ENCODE measurements around the gene NSL1.

Gene NSL1

DNA sequence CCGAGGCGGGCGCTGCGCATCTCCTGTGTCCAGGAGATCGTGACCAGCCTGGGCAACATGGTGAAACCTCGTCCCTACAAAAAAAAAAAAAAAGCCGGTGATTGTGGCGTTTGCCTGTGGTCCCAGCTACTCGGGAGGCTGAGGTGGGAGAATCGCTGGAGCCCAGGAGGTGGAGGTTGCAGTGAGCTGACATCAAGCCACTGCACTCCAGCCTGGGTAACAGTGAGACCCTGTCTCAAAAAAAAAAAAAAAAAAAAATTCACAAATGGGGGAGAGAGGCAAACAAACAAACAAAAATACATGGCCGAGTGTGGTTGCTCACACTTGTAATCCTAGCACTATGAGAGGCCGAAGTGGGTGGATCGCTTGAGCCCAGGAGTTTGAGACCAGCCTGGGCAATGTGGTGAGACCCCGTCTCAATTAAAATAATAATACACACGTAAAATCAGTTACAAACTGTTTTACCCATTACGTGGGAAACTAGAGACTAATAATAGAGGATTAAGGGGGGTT is 875 bp upstream of the NSL1 start:
- Histone ChIP-seq H2BK5ac (ENCODE audit: low read depth, low read length, poor library complexity) (no peak overlapping the region), H3K23ac (ENCODE audit: low read length) (no peak overlapping the region), H2AFZ (ENCODE audit: insufficient read depth, low read length, poor library complexity) (peak overlapping the region; percentile 85), H4K12ac (ENCODE audit: low read depth, low read length) (peak overlapping the region; percentile 83), H4K91ac (ENCODE audit: low read depth, low read length) (no peak overlapping the region), H4K8ac (ENCODE audit: low read depth, low read length) (peak overlapping the region; percentile 96), H3K79me2 (ENCODE audit: control insufficient read depth, insufficient read depth, low read length, poor library complexity) (peaks cover 7% of the 10 kb centered on the region), H3K9me3 (ENCODE audit: insufficient read depth, low read depth, low read length) (no peaks in the 10 kb centered on the region), H3K18ac (ENCODE audit: low read length) (no peak overlapping the region), H3K27ac (ENCODE audit: low read depth, low read length) (peak overlapping the region; percentile 68), H3K9ac (ENCODE audit: low read length) (peak overlapping the region; percentile 92), H2AK5ac (ENCODE audit: low read length) (no peak overlapping the region), H2BK120ac (ENCODE audit: insufficient read depth, low read length, poor library complexity) (peak overlapping the region; percentile 78), H3K4me1 (ENCODE audit: control insufficient read depth in 1 of 2, insufficient read depth in 2 of 2, low read length in 2 of 2) (peaks cover 2% of the 10 kb centered on the region in 2 experiments), H3K27me3 (ENCODE audit: insufficient read depth, low read length) (no peaks in the 10 kb centered on the region), H3K36me3 (ENCODE audit: control insufficient read depth in 1 of 2, insufficient read depth in 2 of 2, low read length in 2 of 2) (no peaks in the 10 kb centered on the region), H3K4ac (ENCODE audit: low read depth, low read length) (no peak overlapping the region), H3K4me2 (ENCODE audit: low read length) (peak overlapping the region; percentile 97), H2BK12ac (ENCODE audit: low read length) (no peak overlapping the region), H3K79me1 (ENCODE audit: low read length) (peaks cover 9% of the 10 kb centered on the region), H3K4me3 (ENCODE audit: low read depth, low read length) (peak overlapping the region; percentile 88), H3K14ac (ENCODE audit: low read length) (peak overlapping the region; percentile 68)
- DNase-seq = no peak
- no CpG with 5 or more reads among the region's 16 CpGs for WGBS (ENCODE audit: extremely low coverage, insufficient coverage, insufficient read length)

DNA sequence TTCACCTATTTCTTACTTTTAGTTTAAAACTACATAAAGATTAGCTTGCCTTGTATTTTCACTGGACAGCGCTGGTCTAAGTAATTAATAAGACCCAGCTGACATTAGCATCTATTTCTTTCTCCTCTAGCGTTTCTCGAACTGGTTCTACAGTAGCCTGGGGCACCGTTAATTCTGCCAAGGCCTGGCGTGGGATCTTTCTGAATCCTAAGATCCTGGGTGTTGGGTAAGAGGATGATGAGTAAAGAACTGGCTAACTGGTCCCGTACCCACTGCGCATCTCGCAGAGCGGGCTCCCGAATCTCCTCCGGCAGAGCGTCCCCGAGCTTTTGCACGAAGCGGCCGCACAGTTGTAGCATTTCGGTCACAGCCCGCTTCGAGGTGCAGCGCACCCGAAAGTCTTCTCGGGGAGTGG is 309 bp downstream of the NSL1 start:
- Histone ChIP-seq H3K4me1 (ENCODE audit: control insufficient read depth in 1 of 2, insufficient read depth in 2 of 2, low read length in 2 of 2) (peaks cover 2% of the 10 kb centered on the region in 2 experiments), H3K23ac (ENCODE audit: low read length) (no peak overlapping the region), H3K9ac (ENCODE audit: low read length) (peak overlapping the region; percentile 74), H4K12ac (ENCODE audit: low read depth, low read length) (peak overlapping the region; percentile 86), H3K9me3 (ENCODE audit: insufficient read depth, low read depth, low read length) (no peaks in the 10 kb centered on the region), H3K27me3 (ENCODE audit: insufficient read depth, low read length) (no peaks in the 10 kb centered on the region), H3K18ac (ENCODE audit: low read length) (peak overlapping the region; percentile 83), H3K36me3 (ENCODE audit: control insufficient read depth in 1 of 2, insufficient read depth in 2 of 2, low read length in 2 of 2) (peaks cover 5% of the 10 kb centered on the region in 2 experiments), H2AK5ac (ENCODE audit: low read length) (no peak overlapping the region), H2BK120ac (ENCODE audit: insufficient read depth, low read length, poor library complexity) (peak overlapping the region; percentile 35), H3K4ac (ENCODE audit: low read depth, low read length) (peak overlapping the region; percentile 83), H3K27ac (ENCODE audit: low read depth, low read length) (no peak overlapping the region), H4K91ac (ENCODE audit: low read depth, low read length) (peak overlapping the region; percentile 53), H3K79me1 (ENCODE audit: low read length) (peaks cover 9% of the 10 kb centered on the region), H4K8ac (ENCODE audit: low read depth, low read length) (peak overlapping the region; percentile 94), H2AFZ (ENCODE audit: insufficient read depth, low read length, poor library complexity) (peak overlapping the region; percentile 89), H2BK5ac (ENCODE audit: low read depth, low read length, poor library complexity) (peak overlapping the region; percentile 45), H2BK12ac (ENCODE audit: low read length) (no peak overlapping the region), H3K4me3 (ENCODE audit: low read depth, low read length) (peak overlapping the region; percentile 88), H3K14ac (ENCODE audit: low read length) (peak overlapping the region; percentile 75), H3K4me2 (ENCODE audit: low read length) (peak overlapping the region; percentile 62), H3K79me2 (ENCODE audit: control insufficient read depth, insufficient read depth, low read length, poor library complexity) (peaks cover 7% of the 10 kb centered on the region)
- peak; percentile 83 to 91 for DNase-seq
- no CpG with 5 or more reads among the region's 22 CpGs for WGBS (ENCODE audit: extremely low coverage, insufficient coverage, insufficient read length)

DNA sequence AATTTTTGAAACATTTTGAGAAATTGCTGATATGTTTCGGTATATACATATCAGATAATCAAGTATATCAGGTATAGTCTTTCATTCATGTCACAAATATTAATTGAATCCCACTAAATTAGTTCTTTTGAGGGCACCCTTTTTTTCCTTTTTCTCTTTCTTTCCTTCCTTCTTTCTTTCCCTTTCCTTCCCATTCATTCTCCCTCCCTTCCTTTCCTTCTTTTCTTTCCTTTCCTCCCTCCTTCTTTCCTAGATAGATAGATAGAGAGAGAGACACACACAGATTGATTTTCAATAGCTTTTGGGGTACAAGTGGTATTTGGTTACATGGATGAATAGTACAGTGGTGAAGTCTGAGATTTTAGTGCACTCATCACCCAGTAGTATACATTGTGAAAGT is 5.7 kb downstream of the NSL1 start:
- no peak overlapping the region for H3K18ac ChIP-seq (ENCODE audit: low read length)
- H2AK5ac ChIP-seq (ENCODE audit: low read length) = no peak overlapping the region
- H3K23ac ChIP-seq (ENCODE audit: low read length) = no peak overlapping the region
- H2AFZ ChIP-seq (ENCODE audit: insufficient read depth, low read length, poor library complexity) = no peak overlapping the region
- no peak overlapping the region for H4K12ac ChIP-seq (ENCODE audit: low read depth, low read length)
- H3K79me1 ChIP-seq (ENCODE audit: low read length) = no peaks in the 10 kb centered on the region
- no peak overlapping the region for H3K4me3 ChIP-seq (ENCODE audit: low read depth, low read length)
- H3K9me3 ChIP-seq (ENCODE audit: insufficient read depth, low read depth, low read length) = no peaks in the 10 kb centered on the region
- H3K4me2 ChIP-seq (ENCODE audit: low read length) = no peak overlapping the region
- no CpG with 5 or more reads among the region's 1 CpG for WGBS (ENCODE audit: extremely low coverage, insufficient coverage, insufficient read length)
- peaks cover 5 to 7% of the 10 kb centered on the region in 2 experiments for H3K36me3 ChIP-seq (ENCODE audit: control insufficient read depth in 1 of 2, insufficient read depth in 2 of 2, low read length in 2 of 2)
- H2BK5ac ChIP-seq (ENCODE audit: low read depth, low read length, poor library complexity) = no peak overlapping the region
- peaks cover under 1 to 1% of the 10 kb centered on the region in 2 experiments for H3K4me1 ChIP-seq (ENCODE audit: control insufficient read depth in 1 of 2, insufficient read depth in 2 of 2, low read length in 2 of 2)
- no peak overlapping the region for H3K9ac ChIP-seq (ENCODE audit: low read length)
- H3K27me3 ChIP-seq (ENCODE audit: insufficient read depth, low read length) = no peaks in the 10 kb centered on the region
- no peak for DNase-seq
- H2BK12ac ChIP-seq (ENCODE audit: low read length) = no peak overlapping the region
- no peak overlapping the region for H3K27ac ChIP-seq (ENCODE audit: low read depth, low read length)
- H3K14ac ChIP-seq (ENCODE audit: low read length) = no peak overlapping the region
- H4K8ac ChIP-seq (ENCODE audit: low read depth, low read length) = no peak overlapping the region
- H2BK120ac ChIP-seq (ENCODE audit: insufficient read depth, low read length, poor library complexity) = no peak overlapping the region
- H4K91ac ChIP-seq (ENCODE audit: low read depth, low read length) = no peak overlapping the region
- no peak overlapping the region for H3K4ac ChIP-seq (ENCODE audit: low read depth, low read length)
- H3K79me2 ChIP-seq (ENCODE audit: control insufficient read depth, insufficient read depth, low read length, poor library complexity) = no peaks in the 10 kb centered on the region

DNA sequence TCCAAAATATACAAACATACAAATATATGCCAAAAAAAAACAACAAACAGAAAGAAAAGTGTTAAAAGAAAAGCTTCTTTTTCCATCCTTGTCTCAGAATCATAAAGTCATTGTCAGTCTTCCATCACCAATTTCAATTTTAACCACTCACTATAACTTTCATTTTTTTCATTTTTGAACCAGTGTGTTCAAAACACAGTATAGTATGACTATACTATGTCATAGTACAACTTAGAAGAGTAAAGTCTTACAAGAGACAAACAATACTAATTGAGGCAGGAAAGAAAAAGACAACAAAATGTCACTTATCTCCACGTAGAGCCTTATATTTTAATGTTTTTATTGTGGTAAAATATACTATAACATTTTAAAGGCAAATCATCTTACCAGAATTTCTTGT is 7.6 kb downstream of the NSL1 start:
- no peak for DNase-seq
- Histone ChIP-seq H3K23ac (ENCODE audit: low read length) (no peak overlapping the region), H3K14ac (ENCODE audit: low read length) (no peak overlapping the region), H3K9me3 (ENCODE audit: insufficient read depth, low read depth, low read length) (no peaks in the 10 kb centered on the region), H3K4me3 (ENCODE audit: low read depth, low read length) (no peak overlapping the region), H3K79me2 (ENCODE audit: control insufficient read depth, insufficient read depth, low read length, poor library complexity) (no peaks in the 10 kb centered on the region), H3K4me2 (ENCODE audit: low read length) (no peak overlapping the region), H3K9ac (ENCODE audit: low read length) (no peak overlapping the region), H3K79me1 (ENCODE audit: low read length) (no peaks in the 10 kb centered on the region), H3K36me3 (ENCODE audit: control insufficient read depth in 1 of 2, insufficient read depth in 2 of 2, low read length in 2 of 2) (peaks cover 5 to 7% of the 10 kb centered on the region in 2 experiments), H2BK5ac (ENCODE audit: low read depth, low read length, poor library complexity) (no peak overlapping the region), H3K27me3 (ENCODE audit: insufficient read depth, low read length) (no peaks in the 10 kb centered on the region), H2BK12ac (ENCODE audit: low read length) (no peak overlapping the region), H2BK120ac (ENCODE audit: insufficient read depth, low read length, poor library complexity) (no peak overlapping the region), H4K91ac (ENCODE audit: low read depth, low read length) (no peak overlapping the region), H4K12ac (ENCODE audit: low read depth, low read length) (no peak overlapping the region), H2AK5ac (ENCODE audit: low read length) (no peak overlapping the region), H4K8ac (ENCODE audit: low read depth, low read length) (no peak overlapping the region), H3K4ac (ENCODE audit: low read depth, low read length) (no peak overlapping the region), H2AFZ (ENCODE audit: insufficient read depth, low read length, poor library complexity) (no peak overlapping the region), H3K4me1 (ENCODE audit: control insufficient read depth in 1 of 2, insufficient read depth in 2 of 2, low read length in 2 of 2) (no peaks in the 10 kb centered on the region), H3K18ac (ENCODE audit: low read length) (no peak overlapping the region), H3K27ac (ENCODE audit: low read depth, low read length) (no peak overlapping the region)
- no CpG with 5 or more reads among the region's 1 CpG for WGBS (ENCODE audit: extremely low coverage, insufficient coverage, insufficient read length)
